ENCODE measurements around the gene IRX2. TPM values are rescaled to one million over a fixed set of nuclear protein-coding genes. Genes with fewer than 3 reads are reported as not detected.
A peak's percentile ranks its signal among the peaks of the same experiment; 100 is the strongest.

The IRX2 gene
- total RNA-seq, 8 experiments from 2014 or later: 0.76 to 13.9 (median 6.1) TPM

- Histone ChIP-seq H3K4me1 (replicated peaks in 1 of 2) (peaks cover 0 to 6% of the 10 kb centered on the region in 2 donors), H3K27ac (no peak overlapping the region), H3K4me3 (no peak overlapping the region)
- in situ Hi-C loops (cut with MboI; ENCODE audit: low pct_unique_long_range_greater_than_20kb in 2 of 9, low sequenced_read_pairs in 9 of 9, unreplicated experiment in 9 of 9): no loop called here
- no peak for ATAC-seq (replicated peaks in 6 of 8)
- WGBS, 10 experiments: 0 to 100% (median 38%) methylated on average over 1 to 2 of the region's 3 CpGs; no CpG with 5 or more reads in 4 of the 10 experiments
Observed at GRCh38 chr5:2732850-2733249, 18.6 kb downstream of the IRX2 start.

GRCh38 chr5:2732004-2732403 is 19.5 kb downstream of the IRX2 start:
- no peak for ATAC-seq (replicated peaks in 6 of 8)
- in situ Hi-C loops (cut with MboI; ENCODE audit: low pct_unique_long_range_greater_than_20kb in 2 of 9, low sequenced_read_pairs in 9 of 9, unreplicated experiment in 9 of 9): no loop called here
- WGBS, 10 experiments: 10 to 100% (median 89%) methylated on average over 1 to 3 of the region's 4 CpGs; no CpG with 5 or more reads in 3 of the 10 experiments
- H3K4me1 ChIP-seq (replicated peaks in 1 of 2): peaks cover 0 to 3% of the 10 kb centered on the region in 2 donors
- no peak overlapping the region for H3K4me3 ChIP-seq
- no peak overlapping the region for H3K27ac ChIP-seq

DNA sequence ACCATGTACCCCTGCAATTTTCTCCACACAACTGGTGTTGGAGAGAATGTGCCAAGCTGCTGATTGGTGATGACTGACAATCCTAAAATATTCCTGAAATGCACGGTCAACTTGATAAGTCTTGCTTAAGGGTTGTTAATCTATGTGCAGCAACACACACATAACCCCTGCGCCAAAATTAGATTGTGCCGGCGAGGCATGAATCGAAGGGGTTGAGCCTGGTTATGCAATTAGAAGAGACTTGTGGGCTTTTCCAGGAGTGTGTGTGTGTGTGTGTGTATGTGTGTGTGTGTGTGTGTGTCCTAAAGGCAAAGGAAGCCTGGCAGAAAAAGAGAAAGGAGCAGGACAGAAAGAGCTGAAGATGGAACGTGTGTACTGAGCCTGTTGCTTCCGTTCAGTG is 22.3 kb downstream of the IRX2 start:
- Histone ChIP-seq H3K4me1 (replicated peaks in 1 of 2) (no peaks in the 10 kb centered on the region), H3K27ac (no peak overlapping the region), H3K4me3 (no peak overlapping the region)
- no peak for ATAC-seq (replicated peaks in 6 of 8)
- 41 to 100% (median 81%) methylated on average over 1 to 6 of the region's 7 CpGs; no CpG with 5 or more reads in 3 of the 10 experiments for WGBS, 10 experiments
- in situ Hi-C loops (cut with MboI; ENCODE audit: low pct_unique_long_range_greater_than_20kb in 2 of 9, low sequenced_read_pairs in 9 of 9, unreplicated experiment in 9 of 9): no loop called here

- in situ Hi-C loops (cut with MboI; ENCODE audit: low pct_unique_long_range_greater_than_20kb in 2 of 9, low sequenced_read_pairs in 9 of 9, unreplicated experiment in 9 of 9): no loop called here
- H3K27ac ChIP-seq: no peak overlapping the region
- 50 to 94% (median 78%) methylated on average over 2 to 14 of the region's 19 CpGs; no CpG with 5 or more reads in 2 of the 10 experiments for WGBS, 10 experiments
- no peak overlapping the region for H3K4me3 ChIP-seq
- H3K4me1 ChIP-seq (replicated peaks in 1 of 2): no peaks in the 10 kb centered on the region
- ATAC-seq (replicated peaks in 6 of 8): no peak
Observed at GRCh38 chr5:2727550-2727949, 23.9 kb downstream of the IRX2 start.

DNA sequence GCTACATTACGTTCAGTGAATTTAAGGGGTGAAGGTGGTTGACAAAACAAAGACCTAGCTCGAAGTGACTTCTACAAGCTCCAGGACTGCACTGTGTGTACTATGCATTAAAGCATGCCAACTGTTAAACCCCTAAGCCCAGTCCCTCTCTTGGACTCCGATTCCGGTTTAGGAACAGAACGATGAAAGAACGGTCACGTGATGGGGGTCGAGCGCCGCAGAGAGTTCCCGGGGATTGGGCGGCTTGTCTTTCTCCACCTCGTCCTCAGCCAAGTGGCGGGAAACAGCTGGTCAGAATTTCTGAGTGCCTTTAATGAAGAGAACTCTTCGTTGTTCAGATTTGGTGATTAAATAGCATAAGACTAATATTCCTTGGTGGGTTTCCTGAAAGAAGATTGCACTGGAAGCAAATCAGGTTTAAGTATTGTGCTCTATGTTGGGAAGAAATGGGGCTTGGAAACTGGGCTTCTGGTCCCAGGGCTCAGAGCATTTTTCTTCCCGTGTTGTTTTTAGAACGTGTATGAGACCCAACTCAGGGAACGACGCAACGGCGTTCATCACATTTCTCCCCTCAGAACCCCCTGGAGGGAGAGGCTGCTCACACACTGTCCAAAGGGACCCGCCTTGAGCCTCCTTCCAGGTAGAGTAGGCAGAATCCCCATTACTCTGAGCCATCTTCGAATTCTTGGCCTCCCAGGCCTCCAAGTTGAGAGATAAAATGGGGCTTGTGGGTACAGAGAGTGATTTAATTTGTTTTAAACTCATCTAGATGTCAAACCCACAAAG is 25.3 kb downstream of the IRX2 start:
- 33 to 96% (median 85%) methylated on average over 1 to 19 of the region's 23 CpGs for WGBS, 10 experiments
- Histone ChIP-seq H3K4me1 (replicated peaks in 1 of 2) (no peaks in the 10 kb centered on the region), H3K4me3 (no peak overlapping the region), H3K27ac (no peak overlapping the region)
- no peak for ATAC-seq (replicated peaks in 6 of 8)
- in situ Hi-C loops (cut with MboI; ENCODE audit: low pct_unique_long_range_greater_than_20kb in 2 of 9, low sequenced_read_pairs in 9 of 9, unreplicated experiment in 9 of 9): no loop called here

DNA sequence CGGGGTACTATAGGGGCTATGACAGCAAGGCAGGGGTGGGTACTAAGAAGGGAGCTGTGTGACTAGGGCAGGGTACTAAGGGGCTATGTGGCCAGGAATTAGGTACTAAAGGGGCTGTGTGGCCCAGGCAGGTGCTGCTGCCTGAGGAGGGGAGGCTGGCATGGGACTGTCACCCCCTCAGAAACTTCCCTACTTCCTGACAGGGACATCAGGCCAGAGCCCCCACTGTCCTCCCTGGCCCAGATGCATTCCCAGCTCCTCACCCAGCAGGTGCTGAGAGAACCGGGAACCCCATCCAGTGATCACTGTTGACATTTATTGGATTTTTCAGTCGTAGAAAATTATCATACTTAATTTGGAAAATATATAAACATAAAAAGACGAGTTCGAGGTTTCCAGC is 26.6 kb downstream of the IRX2 start:
- Histone ChIP-seq H3K4me1 (replicated peaks in 1 of 2) (no peaks in the 10 kb centered on the region), H3K4me3 (no peak overlapping the region), H3K27ac (no peak overlapping the region)
- 34 to 93% (median 80%) methylated on average over 1 to 4 of the region's 5 CpGs; no CpG with 5 or more reads in 3 of the 10 experiments for WGBS, 10 experiments
- ATAC-seq (replicated peaks in 6 of 8): no peak
- in situ Hi-C loops (cut with MboI; ENCODE audit: low pct_unique_long_range_greater_than_20kb in 2 of 9, low sequenced_read_pairs in 9 of 9, unreplicated experiment in 9 of 9): no loop called here

DNA sequence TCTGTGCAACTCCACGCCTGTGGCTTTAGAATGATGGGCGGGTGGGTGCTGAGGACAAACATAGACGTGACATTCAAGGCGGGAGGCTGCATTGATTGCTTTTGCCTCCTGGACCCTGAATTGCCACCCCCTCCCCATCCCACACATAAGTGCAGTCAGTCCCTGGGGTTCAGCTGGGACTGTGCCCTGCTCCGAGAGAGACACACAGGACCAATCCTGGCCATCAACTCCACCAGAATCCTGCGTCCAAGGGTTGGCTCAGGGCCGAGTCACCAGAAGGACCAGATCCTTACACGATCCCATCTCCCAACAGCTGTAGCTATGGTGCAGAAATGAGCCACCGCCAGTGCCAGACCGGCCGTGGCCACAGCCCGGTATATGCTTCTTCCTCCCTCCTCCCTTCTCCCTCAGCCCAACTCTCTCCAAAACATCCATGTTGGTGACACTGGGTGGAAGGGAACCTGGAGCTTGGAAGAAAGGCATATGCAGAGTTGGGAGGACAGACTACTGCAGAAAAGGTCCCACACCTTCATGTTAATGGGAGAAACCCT is 27.4 kb downstream of the IRX2 start:
- no peak overlapping the region for H3K27ac ChIP-seq
- WGBS, 10 experiments: 60 to 100% (median 80%) methylated on average over 1 to 7 of the region's 12 CpGs; no CpG with 5 or more reads in 5 of the 10 experiments
- no peaks in the 10 kb centered on the region for H3K4me1 ChIP-seq (replicated peaks in 1 of 2)
- no peak overlapping the region for H3K4me3 ChIP-seq
- ATAC-seq (replicated peaks in 6 of 8): no peak
- in situ Hi-C loops (cut with MboI; ENCODE audit: low pct_unique_long_range_greater_than_20kb in 2 of 9, low sequenced_read_pairs in 9 of 9, unreplicated experiment in 9 of 9): no loop called here

- Histone ChIP-seq H3K4me1 (replicated peaks in 1 of 2) (no peaks in the 10 kb centered on the region), H3K27ac (no peak overlapping the region), H3K4me3 (no peak overlapping the region)
- no peak for ATAC-seq (replicated peaks in 6 of 8)
- 32 to 100% (median 80%) methylated on average over 1 to 5 of the region's 7 CpGs; no CpG with 5 or more reads in 3 of the 10 experiments for WGBS, 10 experiments
- in situ Hi-C loops (cut with MboI; ENCODE audit: low pct_unique_long_range_greater_than_20kb in 2 of 9, low sequenced_read_pairs in 9 of 9, unreplicated experiment in 9 of 9): no loop called here
Observed at GRCh38 chr5:2722901-2723300, 28.6 kb downstream of the IRX2 start.

DNA sequence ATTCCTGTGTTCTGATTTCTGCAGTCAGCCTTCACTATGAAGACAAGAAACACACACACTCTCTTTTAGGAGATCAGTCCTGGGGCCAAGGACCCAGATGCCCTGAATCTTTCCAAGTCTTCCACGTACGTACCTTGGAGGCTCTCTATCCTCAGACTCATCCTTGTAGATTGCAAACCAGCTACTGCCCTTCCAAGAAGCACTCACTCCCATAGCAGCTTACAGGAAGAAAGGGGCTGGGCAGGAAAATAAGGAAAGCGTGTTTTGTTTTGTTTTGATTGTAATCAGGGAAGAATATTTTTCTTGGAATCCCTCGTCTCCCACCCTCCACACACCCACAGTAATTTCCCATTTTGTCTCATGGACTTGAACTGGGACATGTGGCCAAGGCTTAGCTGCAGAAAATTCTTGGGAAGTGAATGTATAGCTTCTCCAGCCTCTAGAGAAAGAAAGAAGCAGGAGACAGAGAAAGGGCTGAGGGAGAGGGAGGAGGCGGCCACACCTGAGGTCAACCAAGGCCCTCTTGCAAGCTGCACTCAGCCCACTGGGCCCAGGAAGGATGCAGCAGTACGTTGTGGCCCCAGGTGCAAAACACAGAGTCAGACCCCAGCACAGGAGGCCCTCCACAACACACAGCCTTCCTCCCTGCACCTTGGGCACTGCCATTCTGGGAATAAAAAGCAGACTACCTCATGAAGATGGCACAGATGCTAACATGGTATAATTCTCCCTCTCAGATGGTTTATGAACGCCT is 29.9 kb downstream of the IRX2 start:
- in situ Hi-C loops (cut with MboI; ENCODE audit: low pct_unique_long_range_greater_than_20kb in 2 of 9, low sequenced_read_pairs in 9 of 9, unreplicated experiment in 9 of 9): no loop called here
- 19 to 100% (median 67%) methylated on average over 1 to 6 of the region's 7 CpGs; no CpG with 5 or more reads in 1 of the 10 experiments for WGBS, 10 experiments
- peak in 2 of 8 experiments; percentile 33 to 66 for ATAC-seq (replicated peaks in 6 of 8)
- H3K27ac ChIP-seq: no peak overlapping the region
- no peaks in the 10 kb centered on the region for H3K4me1 ChIP-seq (replicated peaks in 1 of 2)
- no peak overlapping the region for H3K4me3 ChIP-seq

DNA sequence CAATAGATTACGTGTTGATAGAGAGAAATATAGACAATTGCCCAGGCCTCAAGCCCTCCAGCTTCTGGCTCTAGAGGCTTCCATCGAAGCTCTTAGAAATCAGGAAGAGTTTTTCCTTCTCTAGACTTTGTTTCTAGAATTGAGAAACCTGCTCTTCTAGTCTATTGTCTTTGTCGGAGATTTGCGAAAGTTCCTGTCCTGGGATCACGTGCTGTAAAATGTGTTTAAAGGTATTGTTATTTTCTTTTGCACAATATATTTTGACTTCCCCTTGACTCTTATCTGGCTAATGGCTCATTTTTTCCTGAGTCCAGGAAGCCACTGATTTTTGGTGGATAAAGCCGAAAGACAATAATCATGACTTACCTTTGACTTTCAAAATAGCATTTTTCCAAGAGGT is 32.1 kb downstream of the IRX2 start:
- in situ Hi-C loops (cut with MboI; ENCODE audit: low pct_unique_long_range_greater_than_20kb in 2 of 9, low sequenced_read_pairs in 9 of 9, unreplicated experiment in 9 of 9): no loop called here
- Histone ChIP-seq H3K4me1 (replicated peaks in 1 of 2) (no peaks in the 10 kb centered on the region), H3K4me3 (no peak overlapping the region), H3K27ac (no peak overlapping the region)
- 54 to 92% (median 72%) methylated on average over 3 to 6 of the region's 6 CpGs; no CpG with 5 or more reads in 1 of the 10 experiments for WGBS, 10 experiments
- ATAC-seq (replicated peaks in 6 of 8): no peak

- Histone ChIP-seq H3K4me1 (replicated peaks in 1 of 2) (no peaks in the 10 kb centered on the region), H3K4me3 (no peak overlapping the region), H3K27ac (no peak overlapping the region)
- peak in 2 of 8 experiments; percentile 32 to 90 for ATAC-seq (replicated peaks in 6 of 8)
- 0 to 100% (median 65%) methylated on average over 1 to 6 of the region's 6 CpGs; no CpG with 5 or more reads in 2 of the 10 experiments for WGBS, 10 experiments
- in situ Hi-C loops (cut with MboI; ENCODE audit: low pct_unique_long_range_greater_than_20kb in 2 of 9, low sequenced_read_pairs in 9 of 9, unreplicated experiment in 9 of 9): no loop called here
Observed at GRCh38 chr5:2718115-2718514, 33.4 kb downstream of the IRX2 start.

DNA sequence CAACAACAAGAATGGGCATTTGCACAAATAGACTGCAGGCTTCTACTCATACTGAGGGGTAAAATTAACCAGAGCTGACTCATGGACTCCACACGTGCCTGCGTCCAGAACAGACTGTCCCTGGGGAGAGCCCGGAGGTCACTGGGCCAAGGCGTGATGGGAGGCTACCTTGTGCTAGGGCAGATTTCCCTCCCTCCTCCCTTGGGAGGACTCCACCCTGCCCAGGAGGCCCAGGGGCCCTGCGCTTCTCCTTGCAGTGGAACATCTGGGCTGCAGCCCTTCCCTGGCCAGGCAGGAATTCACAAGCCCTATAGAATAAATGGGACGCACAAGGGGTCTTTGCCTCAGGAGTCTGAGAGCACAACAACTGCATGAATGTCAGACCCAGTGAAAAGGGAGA is 35.6 kb downstream of the IRX2 start:
- WGBS, 10 experiments: 0 to 100% (median 71%) methylated on average over 1 to 4 of the region's 6 CpGs; no CpG with 5 or more reads in 5 of the 10 experiments
- no peak overlapping the region for H3K4me3 ChIP-seq
- no peaks in the 10 kb centered on the region for H3K4me1 ChIP-seq (replicated peaks in 1 of 2)
- ATAC-seq (replicated peaks in 6 of 8): peak in 6 of 8 experiments; percentile 46 to 92 (median 72)
- H3K27ac ChIP-seq: no peak overlapping the region
- in situ Hi-C loops (cut with MboI; ENCODE audit: low pct_unique_long_range_greater_than_20kb in 2 of 9, low sequenced_read_pairs in 9 of 9, unreplicated experiment in 9 of 9): no loop called here

DNA sequence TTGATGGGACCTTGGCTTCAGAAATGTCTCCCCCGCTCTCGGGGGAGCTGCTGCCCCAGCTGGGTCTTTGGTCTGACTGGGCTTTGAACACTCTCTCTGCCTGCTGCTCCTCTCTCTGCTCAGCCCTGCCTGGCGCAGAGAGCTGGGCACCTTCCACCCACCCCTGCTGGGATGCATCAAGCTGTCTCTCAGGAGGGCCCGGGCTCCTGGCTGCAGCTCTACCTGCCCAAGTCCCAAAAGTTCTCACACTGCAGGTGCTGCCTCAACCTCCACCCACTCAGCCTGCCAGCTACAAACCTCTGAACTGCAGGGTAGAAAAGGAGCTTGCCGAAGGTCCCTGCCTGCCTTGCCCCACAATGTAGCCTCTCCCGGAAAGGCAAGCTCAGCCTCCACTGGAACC is 36.7 kb downstream of the IRX2 start:
- in situ Hi-C loops (cut with MboI; ENCODE audit: low pct_unique_long_range_greater_than_20kb in 2 of 9, low sequenced_read_pairs in 9 of 9, unreplicated experiment in 9 of 9): no loop called here
- Histone ChIP-seq H3K4me1 (replicated peaks in 1 of 2) (no peaks in the 10 kb centered on the region), H3K27ac (no peak overlapping the region), H3K4me3 (no peak overlapping the region)
- no peak for ATAC-seq (replicated peaks in 6 of 8)
- WGBS, 10 experiments: 80 to 100% (median 95%) methylated on average over 1 to 6 of the region's 6 CpGs; no CpG with 5 or more reads in 4 of the 10 experiments

Measured in motor neuron (in vitro differentiated cells).